NCI-H446 treated with DMSO at 0.1 percent for 48 hours (cell line): Measurements from ENCODE around the gene TGM2.

Source experiments
- DNase-seq: peaks from one replicate; lab custom pipeline; 2025; lab: John Stamatoyannopoulos, UW

The TGM2 gene

DNA sequence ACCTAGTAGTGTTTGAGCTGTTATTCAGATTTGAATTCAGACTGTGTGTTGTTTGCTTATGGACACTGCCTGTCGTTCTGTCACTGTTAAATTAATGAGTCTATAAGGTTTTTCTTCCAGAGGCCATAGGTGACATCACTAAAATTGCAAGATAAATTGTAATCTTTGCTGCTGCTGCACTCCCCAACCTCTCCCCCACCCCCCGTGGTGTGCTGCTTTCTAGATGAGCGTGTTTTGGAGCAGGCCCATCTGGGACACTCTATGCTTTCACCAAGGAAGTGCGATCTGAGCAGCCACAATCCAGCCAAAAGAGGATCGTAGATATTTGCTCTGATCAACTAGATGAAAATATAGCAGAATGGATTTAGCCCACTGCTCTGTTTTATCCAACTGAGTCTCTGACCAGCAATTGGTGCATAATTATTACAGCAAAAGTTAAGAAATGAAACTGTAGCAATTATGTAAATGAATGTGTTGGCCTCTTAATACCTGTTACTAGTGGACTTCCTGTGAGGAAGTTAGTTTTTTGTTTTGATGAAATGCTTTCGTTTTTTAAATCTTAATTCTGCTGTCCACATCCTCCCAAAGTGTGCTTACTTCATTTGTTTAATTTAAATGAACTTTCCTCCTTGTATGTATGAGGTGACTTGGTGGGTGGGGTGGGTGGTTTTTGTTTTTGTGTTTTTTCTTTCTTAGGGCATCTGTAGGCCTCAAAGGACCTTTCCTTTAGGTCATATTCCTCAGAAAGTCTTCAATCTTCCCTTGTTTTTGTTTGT lies 73.4 kb downstream of the TGM2 start:
- no peak for DNase-seq

DNA sequence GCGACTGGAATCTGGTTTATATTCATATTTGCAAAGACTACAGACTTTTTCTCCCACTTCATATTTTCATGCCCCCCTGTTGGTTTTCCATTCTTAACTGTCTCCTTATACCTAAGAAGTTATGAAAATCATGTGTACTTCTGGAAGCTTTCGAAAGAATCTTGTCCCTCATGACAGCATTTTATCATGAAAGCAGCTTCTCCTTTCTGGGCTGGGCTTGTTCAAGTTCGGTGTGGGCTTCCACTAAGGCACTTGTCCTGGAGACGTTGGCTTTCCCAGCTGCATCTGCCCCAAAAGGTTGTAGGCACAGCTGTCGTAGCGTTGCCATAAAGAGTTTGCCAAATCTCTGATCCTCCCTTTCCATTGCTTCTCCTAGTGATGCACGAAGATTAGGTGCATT lies 75.0 kb downstream of the TGM2 start:
- no peak for DNase-seq

GRCh38 chr20:38089500-38089899 lies 75.6 kb downstream of the TGM2 start:
- DNase-seq: no peak

GRCh38 chr20:38085026-38085425 lies 80.0 kb downstream of the TGM2 start:
- no peak for DNase-seq

DNA sequence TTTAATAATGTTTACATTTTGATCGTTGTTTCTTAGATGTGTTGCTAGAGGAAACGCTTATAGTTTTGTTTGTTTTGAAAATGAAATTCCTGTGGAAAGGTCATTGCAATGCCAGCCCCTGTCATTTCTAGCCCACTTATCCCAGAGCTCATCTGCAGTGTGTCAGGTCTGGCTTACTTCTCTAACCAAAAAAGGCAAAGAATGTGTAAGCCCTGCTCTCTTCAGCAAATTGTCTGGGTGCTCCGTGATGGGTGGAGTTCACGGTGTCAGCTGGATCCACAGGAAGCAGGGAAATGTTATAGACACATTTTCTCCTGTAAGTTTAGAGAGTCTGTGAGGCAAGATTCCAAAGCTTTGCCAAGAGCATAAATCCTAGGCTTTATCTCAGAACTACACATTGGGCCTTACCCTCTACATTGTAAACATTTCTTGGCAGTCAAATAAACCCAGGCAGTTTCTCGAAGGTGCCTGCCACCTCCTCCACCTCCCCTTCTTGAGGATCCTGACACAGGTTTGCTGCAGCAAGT lies 80.6 kb downstream of the TGM2 start:
- DNase-seq: no peak

GRCh38 chr20:38083338-38084048 lies 81.6 kb downstream of the TGM2 start:
- no peak for DNase-seq

DNA sequence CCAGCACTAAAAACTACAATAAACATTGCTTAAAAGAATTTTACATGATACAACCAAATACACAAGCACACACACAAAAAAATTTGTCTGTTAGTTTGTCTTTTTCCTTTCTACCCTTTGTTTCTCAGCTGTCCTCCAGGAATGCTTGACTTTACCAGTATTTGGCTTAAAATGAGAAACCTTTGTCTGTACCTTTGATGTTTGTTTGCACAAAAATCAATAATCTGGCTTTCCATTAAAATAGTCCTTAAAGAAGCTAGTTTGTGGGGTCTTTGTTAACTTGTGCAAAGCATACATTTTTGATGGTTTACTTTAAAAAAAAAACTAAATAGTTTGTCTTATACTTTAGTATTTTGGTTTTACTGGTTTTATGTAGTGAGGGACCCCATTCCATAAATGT lies 82.2 kb downstream of the TGM2 start:
- no peak for DNase-seq

DNA sequence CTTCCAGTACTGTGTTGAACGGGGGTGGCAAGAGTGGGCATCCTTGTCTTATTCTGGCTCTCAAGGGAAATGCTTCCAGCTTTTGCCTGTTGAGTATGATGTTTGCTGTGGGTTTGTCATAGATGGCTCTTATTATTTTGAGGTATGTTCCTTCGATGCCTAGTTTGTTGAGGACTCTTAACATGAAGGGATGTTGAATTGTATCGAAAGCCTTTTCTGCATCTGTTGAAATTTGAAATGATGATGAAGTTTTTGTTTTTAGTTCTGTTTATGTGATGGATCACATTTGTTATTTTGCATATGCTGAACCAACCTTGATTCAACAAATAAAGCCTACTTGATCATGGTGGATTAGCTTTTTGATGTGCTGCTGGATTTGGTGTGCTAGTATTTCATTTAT lies 83.5 kb downstream of the TGM2 start:
- DNase-seq: no peak

- no peak for DNase-seq
Measured at GRCh38 chr20:38079353-38079752, 85.7 kb downstream of the TGM2 start.

- no peak for DNase-seq
Measured at GRCh38 chr20:38078084-38078483, 87.0 kb downstream of the TGM2 start.
